Measurements from ENCODE around the gene ZNF770.

DNA sequence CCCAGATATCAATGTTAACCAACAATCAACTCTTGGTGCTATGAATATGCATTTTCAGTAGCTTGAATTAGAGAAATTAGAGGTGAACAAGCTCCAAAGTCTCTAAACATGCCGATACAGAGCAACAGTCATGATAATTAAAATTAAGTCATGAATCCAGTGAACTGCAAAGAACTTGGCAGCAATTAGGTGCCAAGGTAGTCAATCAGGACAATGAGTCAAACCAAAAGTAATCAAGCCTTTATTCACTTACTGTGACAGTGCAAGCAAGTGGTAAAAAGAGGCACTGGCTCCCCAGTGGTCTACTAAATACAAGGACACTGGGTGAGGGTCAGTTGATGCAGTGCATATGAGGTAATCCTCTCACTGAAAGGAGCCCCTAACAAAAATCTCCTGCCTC is 1.8 kb downstream of the ZNF770 start:
- TF ChIP-seq, protein P1, sequence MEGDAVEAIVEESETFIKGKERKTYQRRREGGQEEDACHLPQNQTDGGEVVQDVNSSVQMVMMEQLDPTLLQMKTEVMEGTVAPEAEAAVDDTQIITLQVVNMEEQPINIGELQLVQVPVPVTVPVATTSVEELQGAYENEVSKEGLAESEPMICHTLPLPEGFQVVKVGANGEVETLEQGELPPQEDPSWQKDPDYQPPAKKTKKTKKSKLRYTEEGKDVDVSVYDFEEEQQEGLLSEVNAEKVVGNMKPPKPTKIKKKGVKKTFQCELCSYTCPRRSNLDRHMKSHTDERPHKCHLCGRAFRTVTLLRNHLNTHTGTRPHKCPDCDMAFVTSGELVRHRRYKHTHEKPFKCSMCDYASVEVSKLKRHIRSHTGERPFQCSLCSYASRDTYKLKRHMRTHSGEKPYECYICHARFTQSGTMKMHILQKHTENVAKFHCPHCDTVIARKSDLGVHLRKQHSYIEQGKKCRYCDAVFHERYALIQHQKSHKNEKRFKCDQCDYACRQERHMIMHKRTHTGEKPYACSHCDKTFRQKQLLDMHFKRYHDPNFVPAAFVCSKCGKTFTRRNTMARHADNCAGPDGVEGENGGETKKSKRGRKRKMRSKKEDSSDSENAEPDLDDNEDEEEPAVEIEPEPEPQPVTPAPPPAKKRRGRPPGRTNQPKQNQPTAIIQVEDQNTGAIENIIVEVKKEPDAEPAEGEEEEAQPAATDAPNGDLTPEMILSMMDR (conservative IDR thresholded peaks at IDR 0.05; ENCODE audit: low read depth, low read length) = no peak
- no peak for TF ChIP-seq EZH2 (IDR thresholded peaks at IDR 0.05; ENCODE audit: low read length, unreplicated experiment)

Measured in PC-3 (cell line).